Dedifferentiated amniotic fluid mesenchymal stem cell (primary cell): ENCODE measurements around the gene RHEB.
A peak's percentile ranks its signal among the peaks of the same experiment; 100 is the strongest.
"Not testable (repeated sequence)": the region's sequence is repeated elsewhere in the genome, so short reads cannot be mapped to it uniquely, and the experiment has no call there.

Experiments used
- DNase-seq: peaks from one replicate; pipeline ENCODE4 v3.0.0-alpha.2; 2016; ENCODE audit errors: extremely low spot score

The RHEB gene

GRCh38 chr7:151529842-151530241 is 10.1 kb upstream of the RHEB start:
- DNase-seq: no peak

- no peak for DNase-seq
These were observed 5.2 kb upstream of the RHEB start for GRCh38 chr7:151524845-151525244.

- DNase-seq: no peak
These were observed 4.6 kb upstream of the RHEB start for GRCh38 chr7:151524331-151524730.

- no peak for DNase-seq
These were observed 945 bp upstream of the RHEB start for GRCh38 chr7:151520419-151521261.

DNA sequence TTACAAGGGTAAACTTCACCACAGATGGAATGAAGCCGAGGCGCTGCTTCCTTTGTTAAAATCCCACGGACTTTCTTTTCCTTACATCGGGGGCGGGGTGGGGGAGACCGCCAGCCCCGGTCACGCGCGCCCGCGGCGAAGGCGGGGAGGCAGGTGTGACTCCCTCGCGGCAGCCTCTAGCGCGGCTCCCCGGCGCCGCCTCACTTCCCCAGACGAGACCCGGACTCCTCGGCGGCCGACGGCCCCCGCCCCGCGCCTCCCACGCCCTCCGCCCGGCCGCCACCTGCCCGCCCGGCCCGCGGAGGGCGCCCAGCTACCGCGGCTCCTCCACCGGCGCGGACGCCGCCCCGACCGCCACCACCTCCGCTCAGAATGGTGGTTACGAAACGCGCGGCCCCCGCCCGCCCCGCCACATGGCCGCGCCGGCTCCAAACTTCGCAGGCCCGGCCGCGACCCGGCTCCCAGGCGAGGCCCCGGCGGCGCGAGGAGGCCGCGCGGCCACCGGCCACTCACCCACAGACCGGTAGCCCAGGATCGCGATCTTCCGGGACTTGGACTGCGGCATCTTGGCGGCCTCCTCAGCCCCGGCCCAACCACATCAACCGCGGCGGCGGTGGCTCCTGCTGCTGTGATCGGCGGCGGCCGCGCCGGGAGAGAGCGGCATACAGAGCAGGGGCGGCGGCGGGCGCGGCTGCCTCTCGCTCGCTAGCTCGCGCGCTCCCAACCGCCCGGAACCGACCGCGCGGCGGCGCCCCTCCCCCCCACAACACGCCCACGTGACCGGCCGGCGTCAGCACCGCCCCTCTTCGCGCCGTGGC is 539 bp downstream of the RHEB start:
- not testable (repeated sequence) for DNase-seq

DNA sequence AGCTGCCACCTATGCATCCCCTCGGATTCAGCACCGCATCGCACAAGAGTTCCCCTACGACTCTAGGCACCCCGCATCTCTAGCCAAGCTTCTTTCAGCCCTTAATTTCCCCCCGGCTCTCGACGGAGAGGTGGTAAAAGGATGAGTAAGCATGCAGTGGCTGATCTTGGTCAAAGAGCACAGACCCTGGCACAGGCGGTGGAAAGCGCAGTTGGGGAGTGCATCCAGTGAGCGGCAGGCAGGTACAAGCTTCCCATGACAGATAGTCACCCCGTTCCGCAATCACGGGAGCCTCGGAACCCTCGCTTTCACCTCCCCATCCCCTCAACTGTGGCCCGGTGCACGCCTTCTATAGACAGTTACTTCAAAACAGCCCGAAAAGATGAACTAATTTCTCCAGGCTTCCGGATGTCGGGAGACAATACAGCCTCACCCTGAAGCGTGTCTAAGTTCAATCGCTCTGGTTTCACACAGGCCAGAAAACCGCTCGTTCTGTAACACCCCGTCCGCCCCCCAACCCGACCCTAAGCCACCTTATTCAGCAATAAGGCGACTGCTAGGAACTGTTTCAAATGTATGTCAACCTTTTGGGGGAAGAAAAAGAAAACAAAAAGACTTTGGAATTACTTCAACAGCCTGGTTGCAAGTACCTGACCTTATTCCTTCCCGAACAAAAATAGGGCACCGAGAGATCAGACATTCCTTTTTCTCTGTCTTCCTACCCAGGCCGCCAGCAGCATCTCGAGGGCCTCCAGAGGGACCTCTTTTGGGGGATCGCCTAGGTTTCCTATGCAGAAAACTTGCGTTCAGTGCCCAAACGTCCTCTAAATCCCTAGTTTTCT is 1.4 kb downstream of the RHEB start:
- peak; percentile 33 for DNase-seq

- DNase-seq: no peak
These were observed 2.0 kb downstream of the RHEB start for GRCh38 chr7:151517601-151518104.

DNA sequence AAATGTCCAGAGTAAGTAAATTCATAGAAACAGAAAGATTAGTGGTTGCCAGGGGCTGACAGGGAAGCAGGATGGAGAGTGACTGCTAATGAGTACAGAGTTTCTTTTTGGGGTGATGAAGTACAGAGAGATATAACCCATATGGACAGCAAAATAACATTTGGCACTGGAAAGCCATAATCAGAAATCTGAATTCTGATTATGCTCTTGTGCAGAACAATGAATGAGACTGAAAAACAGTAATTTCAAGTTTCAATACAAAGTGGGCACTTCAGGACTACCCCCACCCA is 4.5 kb downstream of the RHEB start:
- DNase-seq: no peak

DNA sequence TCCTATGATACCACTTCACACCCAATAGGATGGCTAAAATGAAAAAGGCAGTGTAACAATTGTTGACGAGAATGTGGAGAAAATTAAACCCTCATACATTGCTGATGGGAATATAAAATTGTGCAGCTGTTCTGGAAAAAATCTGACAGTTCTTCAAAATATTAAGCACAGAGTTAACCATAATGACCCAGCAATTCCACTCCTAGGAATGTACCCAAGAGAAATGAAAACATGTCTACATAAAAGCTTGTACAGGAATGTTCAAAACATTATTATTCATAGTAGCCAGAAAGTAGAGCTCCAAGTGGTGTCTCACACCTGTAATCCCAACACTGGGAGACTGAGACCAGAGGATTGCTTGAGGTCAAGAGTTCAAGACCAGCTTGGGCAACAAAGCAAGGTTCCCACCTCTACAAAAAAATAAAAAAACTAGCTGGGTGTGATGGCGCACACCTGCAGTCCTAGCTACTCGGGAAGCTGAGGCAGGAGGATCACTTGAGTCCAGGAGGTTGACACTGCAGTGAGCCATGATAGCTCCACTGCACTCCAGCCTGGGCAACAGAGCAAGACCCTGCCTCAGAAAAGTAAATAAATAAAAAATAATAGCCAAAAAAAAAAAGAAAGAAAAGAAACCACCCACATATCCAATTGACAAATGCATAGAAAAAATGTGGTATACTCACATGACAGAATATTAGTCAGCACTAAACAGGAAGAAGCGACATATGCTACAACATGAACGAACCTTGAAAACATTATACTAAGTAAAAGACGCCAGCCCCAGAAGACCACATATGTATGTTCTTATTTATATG is 5.0 kb downstream of the RHEB start:
- no peak for DNase-seq

GRCh38 chr7:151513133-151513532 is 6.6 kb downstream of the RHEB start:
- no peak for DNase-seq

DNA sequence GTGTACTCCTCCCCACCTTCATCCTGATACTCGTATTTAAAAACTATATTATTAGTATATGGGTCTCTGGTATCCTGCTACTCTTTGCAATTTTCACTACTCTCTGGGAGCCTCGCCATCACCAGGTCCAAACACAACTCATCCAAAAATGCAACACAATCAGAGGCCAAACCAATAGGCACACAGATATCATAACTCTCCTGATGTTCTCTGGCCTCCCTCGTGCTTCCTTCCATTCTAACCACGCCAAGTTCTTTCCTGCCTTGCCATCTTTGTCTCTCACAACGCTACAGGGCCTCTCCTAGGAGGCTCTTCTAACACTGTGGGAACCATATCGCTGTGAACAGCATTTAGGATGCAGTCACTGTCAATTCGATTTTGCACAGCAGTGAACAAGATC is 7.3 kb downstream of the RHEB start:
- DNase-seq: no peak

GRCh38 chr7:151511946-151512345 is 7.7 kb downstream of the RHEB start:
- no peak for DNase-seq

DNA sequence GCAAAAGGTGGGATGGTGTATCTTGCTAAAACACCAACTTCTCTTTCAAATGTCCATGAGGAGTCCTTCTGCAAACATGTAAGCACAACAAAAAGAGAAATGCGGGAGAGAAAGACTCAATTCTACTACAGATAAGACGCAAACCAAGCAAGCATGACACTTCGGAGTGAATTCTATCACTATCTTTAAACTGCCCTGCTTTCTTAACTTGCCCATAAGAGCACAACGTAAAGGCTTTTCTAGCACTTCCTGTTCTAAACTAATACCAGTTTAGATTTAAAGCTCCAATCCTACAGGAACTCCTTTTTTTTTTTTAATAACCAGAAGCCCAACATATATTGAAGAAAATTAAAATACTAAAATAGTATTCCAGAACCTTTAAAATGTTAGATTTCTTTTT is 8.4 kb downstream of the RHEB start:
- no peak for DNase-seq

- no peak for DNase-seq
These were observed 9.9 kb downstream of the RHEB start for GRCh38 chr7:151509670-151510333.

GRCh38 chr7:151508991-151509390 is 10.7 kb downstream of the RHEB start:
- no peak for DNase-seq

DNA sequence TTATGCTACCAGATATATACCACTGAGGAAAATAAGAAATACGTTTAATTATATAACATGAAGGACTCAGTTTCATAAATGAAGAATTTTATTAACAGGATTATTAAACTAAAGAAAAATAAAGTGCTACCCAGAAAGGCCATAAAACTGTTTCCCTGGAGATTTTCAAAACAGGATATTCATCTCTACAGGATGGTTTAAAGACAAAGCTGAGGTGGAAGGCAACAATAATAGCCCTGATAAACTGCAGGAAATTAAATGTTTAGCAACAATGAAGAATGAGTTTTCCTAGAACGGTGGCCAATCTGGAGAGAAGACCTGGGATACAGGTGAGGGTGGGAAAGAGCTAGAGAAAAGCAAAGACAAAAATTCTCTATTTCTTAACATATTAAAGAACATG is 11.9 kb downstream of the RHEB start:
- DNase-seq: no peak

- no peak for DNase-seq
These were observed 12.8 kb downstream of the RHEB start for GRCh38 chr7:151506901-151507382.

- DNase-seq: no peak
These were observed 13.7 kb downstream of the RHEB start for GRCh38 chr7:151505836-151506468.

GRCh38 chr7:151505433-151505832 is 14.3 kb downstream of the RHEB start:
- no peak for DNase-seq

- DNase-seq: no peak
These were observed 14.9 kb downstream of the RHEB start for GRCh38 chr7:151504715-151505326.
